ENCODE measurements around the gene ERC2.

DNA sequence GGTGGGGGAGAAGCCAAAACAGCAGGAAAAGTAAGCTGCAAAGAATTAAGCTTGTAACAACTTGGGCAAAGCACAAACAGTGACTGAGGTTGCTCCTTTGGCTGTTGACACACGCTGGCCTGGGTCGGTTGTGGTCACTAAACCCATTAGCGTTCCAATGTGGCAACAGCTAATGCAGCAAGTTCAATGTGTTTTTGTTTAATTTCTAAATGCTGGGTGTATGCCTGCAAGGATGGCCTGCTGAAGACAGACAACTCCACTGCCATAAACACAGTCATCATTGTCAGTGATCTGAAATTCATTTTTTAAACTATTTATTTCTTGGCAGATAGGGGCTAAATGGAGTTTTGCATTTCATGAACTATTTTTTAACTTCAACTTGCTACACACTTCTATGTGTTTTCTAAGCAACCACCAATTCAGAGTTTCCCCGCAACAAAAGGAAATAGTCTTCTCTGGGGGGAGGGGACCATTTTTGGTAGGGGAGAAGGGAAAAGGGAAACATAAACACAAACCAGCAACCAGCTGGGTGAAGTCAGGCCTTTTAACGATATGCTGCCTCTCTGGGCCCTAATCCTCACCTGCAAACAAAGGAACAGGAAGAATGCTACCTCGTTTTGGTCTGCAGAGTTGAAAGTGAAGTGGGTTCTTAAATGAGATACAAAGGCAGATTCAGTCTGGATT, 946.4 kb downstream of the ERC2 start:
- TF ChIP-seq GATA2 (IDR thresholded peaks at IDR 0.05; ENCODE audit: low read depth, low read length): no peak
- TF ChIP-seq GATA3 (IDR thresholded peaks at IDR 0.05; ENCODE audit: low read depth, low read length): no peak

All from SH-SY5Y (cell line).